Measurements from ENCODE around the gene VAV3.

DNA sequence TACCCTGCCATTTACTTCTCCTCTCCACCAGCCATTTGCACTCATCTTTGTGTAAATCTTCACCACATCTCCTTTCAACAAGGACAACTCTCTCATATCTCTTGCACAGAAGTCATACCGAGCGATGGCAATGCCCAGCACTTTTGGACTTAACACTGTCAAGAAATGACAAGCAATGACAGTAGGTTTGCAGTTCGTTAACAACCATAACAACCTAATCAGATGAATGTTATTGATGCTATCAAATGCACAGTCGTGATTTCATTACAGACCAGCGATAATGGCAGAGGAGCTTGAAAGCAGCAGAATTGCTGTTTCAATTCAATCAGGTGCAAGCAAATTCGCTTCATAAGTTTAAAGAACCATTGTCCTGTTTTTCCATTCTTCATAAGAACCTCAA is 390.9 kb downstream of the VAV3 start:
- TF ChIP-seq, protein P1, sequence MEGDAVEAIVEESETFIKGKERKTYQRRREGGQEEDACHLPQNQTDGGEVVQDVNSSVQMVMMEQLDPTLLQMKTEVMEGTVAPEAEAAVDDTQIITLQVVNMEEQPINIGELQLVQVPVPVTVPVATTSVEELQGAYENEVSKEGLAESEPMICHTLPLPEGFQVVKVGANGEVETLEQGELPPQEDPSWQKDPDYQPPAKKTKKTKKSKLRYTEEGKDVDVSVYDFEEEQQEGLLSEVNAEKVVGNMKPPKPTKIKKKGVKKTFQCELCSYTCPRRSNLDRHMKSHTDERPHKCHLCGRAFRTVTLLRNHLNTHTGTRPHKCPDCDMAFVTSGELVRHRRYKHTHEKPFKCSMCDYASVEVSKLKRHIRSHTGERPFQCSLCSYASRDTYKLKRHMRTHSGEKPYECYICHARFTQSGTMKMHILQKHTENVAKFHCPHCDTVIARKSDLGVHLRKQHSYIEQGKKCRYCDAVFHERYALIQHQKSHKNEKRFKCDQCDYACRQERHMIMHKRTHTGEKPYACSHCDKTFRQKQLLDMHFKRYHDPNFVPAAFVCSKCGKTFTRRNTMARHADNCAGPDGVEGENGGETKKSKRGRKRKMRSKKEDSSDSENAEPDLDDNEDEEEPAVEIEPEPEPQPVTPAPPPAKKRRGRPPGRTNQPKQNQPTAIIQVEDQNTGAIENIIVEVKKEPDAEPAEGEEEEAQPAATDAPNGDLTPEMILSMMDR (conservative IDR thresholded peaks at IDR 0.05 in 1 of 2, IDR thresholded peaks at IDR 0.05 in 1 of 2; ENCODE audit: low read depth in 1 of 2, low read length in 2 of 2): no peak
- TF ChIP-seq EZH2 (IDR thresholded peaks at IDR 0.05; ENCODE audit: low read length, missing control alignments): no peak

Measured in fibroblast of lung (primary cell).